MV-4-11 (cell line): Measurements from ENCODE around the gene MMRN2.
"Not testable (repeated sequence)": the region's sequence is repeated elsewhere in the genome, so short reads cannot be mapped to it uniquely, and the experiment has no call there.

Experiments used
- DNase-seq: peaks from one replicate; lab custom pipeline; 2025; lab: John Stamatoyannopoulos, UW

Gene MMRN2

DNA sequence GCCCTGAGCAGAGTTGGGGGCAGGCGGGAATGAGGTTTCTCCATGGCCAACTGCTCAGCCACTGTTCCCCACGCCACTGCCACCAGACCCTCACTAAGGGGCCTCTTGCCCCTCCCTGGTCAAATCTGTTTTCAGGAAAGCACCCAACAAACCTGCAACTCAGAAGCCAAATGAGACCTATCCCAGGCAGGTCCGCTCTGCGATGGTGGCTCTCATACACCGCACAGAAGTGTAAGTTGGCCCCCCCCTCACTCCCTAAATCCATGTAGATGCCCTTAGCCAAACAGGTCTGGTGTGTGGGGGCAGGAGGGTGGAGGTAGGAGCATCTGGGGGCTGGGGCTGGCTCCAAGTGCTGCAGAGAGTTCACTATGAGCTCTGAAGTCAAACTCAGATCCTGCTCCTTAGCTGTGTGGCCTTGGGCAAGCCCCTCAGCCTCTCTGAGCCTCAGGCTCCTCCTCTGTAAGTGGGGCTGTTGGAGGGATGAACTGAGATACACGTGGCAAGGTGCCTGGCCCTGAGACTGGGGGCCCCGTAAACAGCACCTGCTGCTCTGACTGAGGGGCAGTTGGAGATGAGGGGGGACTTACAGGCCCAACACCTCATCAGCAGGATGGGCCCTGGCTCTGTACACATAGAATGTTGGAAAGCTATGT lies 1.1 kb downstream of the MMRN2 start:
- no peak for DNase-seq

DNA sequence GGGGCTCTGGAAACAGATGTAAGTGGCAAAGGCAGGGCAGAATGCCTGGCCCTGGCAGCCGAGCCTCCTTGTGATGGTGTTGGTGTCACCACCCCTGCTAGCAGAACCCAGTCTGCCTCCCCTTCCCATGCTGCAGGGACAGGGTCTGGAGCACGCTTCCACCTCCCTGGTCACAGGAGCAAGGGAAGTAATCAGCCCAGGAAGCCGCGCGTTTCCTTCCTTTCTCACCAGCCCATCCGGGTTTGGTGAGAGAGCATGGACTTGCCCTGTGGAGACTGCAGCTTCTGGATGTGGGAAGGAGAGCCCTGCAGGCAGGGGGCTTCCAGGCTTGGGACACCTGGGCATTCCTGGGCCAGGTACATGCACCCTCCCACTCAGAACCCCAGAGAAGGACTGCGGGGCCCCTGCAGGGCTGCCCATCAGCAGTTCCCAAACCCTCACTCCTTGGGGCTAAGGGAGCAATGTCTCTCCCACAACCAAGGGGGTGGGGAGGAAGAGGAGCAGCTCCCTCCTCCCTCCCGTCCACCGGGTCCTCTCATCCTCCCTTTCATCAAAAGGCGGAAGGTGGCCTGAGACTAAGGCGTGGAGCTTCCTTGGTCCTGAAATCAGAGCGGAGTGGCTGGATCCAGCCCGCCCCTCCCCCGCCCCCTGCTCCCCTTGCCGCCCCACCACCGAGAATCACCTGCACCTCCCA lies 1.8 kb downstream of the MMRN2 start:
- DNase-seq: no peak

DNA sequence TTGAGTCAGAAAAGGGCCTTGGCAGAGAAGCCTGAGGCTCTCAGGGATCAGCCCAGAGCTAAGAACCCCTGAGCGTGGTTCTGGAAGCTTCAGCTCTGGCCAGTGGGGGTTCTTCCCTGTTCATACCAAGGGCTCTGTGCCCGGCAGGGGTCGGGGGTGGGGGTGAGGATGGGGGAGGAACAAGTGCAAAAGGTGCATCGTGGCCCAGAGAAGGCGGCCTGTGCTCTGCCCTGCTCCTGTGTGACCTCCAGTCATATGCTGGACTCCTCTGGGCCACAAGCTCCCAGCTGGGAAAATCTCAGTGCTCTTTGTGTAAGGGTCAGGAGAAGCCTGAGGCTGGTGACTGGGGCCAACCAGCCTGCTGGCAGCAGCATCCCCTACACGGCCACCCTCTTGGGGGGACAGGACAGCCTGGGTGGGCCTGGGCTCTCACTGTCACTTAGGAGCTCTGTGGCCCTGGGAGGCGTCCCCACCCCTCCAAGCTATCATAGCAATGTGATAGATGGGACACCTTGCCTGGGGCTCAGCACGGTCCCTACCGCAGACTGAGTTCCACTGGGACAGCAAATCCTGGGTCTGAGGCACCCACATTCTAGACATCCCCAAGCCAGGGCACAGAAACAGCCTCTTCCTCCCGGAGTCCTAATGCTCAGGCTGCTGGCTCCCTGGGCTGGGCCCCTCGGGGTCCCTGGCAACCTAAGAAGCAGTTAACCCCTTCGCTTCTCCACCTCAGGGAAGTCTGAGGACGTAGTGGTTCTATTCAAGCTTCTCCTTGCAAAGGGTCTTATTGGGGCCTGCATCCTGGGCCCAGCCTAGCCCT lies 2.5 kb downstream of the MMRN2 start:
- DNase-seq: no peak

- DNase-seq: no peak
Measured at GRCh38 chr10:86953747-86954680, 3.4 kb downstream of the MMRN2 start.

DNA sequence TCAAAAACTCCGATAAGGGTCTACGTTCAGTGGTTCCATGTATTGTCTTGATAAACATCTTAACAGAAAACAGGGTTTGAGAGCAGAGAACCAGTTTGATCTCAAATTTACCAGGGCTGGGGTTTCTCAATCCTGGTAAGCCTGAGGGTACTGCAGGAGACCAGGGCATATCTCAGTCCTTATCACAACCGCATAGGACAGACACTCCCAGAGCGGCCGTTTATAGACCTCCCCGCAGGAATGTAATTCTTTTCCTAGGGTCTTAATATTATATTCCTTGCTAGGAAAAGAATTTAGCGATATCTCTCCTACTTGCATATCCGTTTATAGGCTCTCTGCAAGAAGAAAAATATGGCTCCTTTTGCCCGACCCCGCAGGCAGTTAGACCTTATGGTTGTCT lies 4.7 kb downstream of the MMRN2 start:
- not testable (repeated sequence) for DNase-seq

- DNase-seq: no peak
Measured at GRCh38 chr10:86952106-86952505, 5.3 kb downstream of the MMRN2 start.

GRCh38 chr10:86951184-86951761 lies 6.1 kb downstream of the MMRN2 start:
- no peak for DNase-seq

DNA sequence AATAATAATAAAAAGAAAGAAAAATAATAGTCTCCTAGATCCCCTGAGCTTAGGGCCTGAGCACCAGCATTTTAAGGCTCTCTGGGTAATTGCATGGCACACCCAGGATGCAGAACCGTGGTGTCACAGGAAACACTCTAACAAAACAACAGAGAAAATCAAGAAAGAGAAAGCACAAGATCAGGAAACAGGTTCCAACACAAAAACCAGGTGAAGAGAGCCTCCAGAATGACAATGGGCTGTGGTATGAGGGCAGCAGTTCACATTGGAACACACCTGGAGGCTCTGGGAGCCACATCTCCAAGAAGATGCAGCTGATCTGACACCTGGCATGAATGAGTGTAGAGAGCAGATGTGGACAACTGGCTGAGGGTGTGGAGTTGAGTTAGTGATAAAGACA lies 7.1 kb downstream of the MMRN2 start:
- DNase-seq: no peak

DNA sequence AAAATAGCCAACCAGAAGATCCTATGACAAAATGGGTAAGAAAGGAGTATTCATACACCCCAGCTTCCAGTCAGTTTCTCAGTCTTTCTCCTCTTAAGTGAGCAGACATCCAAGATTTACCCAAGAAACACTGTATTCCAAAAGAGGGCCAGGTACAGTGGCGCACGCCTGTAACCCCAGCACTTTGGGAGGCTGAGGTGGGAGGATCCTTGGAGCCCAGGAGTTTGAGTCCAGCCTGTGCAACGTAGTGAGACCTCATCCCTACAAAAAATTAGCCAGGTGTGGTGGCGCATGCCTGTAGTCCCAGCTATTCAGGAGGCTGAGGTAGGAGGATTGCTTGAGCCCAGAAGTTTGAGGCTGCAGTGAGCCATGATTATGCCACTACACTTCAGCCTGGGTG lies 9.6 kb downstream of the MMRN2 start:
- not testable (repeated sequence) for DNase-seq

GRCh38 chr10:86946213-86947155 lies 10.9 kb downstream of the MMRN2 start:
- DNase-seq: no peak

DNA sequence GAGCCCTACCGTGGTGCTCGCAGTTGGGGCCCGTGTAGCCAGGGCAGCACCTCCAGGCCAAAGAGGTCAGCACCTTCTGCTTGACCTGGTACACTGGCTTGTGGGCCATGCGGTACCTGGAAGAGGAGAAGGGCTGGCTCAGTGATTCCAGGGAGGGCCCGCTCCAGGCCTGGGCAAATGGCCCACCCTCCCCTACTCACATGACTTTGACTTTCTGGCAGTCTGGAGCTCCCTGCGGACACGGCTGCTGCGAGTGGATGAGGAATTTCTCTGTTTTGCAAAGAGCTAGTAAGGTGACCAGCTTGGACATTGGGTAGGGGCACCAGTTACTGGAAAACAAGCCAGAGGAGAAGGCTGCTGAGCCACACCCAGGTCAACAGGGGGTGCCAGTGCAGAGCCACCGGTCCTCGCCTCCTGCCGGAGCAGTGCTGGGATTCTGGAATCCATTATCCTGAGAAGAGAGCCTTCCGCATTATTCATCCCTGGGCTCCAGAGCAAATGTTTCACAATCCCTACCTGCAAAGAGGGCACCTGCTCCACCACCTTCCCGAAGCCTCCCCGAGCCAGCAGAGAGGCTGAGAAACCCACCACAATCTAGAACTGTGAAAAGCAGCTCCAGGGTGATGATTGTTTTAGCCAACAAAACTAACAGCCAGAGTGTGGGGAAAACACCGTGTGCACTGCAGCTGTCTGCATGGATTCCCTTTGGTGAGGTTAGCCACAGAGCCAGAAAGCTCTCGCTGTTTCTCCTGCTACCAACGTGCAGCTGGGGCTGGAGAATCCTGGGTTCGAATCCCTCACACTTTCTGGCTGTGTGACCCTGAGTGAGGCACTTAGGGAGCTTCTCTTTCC lies 11.8 kb downstream of the MMRN2 start:
- DNase-seq: no peak

DNA sequence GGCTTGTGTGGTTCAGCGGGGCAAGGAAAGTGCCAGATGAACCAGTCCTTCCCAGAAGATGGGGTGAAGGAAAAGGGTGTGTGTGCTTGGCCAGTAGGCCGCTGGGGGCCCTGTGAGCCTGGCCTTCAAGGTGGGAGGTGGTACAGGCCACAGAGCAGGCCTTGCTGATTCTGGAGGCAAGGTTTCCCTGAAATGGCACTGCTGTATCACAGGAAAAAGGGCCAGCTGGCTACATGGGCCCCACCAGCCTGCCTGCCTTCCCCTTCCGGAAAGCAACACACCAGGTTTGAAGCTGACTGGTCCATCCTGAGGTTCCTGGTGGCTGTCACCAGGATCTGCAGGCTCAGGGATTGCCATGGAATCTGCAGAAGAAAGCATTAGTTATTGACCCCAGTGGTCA lies 12.5 kb downstream of the MMRN2 start:
- DNase-seq: no peak

- no peak for DNase-seq
Measured at GRCh38 chr10:86944471-86944870, 12.9 kb downstream of the MMRN2 start.

DNA sequence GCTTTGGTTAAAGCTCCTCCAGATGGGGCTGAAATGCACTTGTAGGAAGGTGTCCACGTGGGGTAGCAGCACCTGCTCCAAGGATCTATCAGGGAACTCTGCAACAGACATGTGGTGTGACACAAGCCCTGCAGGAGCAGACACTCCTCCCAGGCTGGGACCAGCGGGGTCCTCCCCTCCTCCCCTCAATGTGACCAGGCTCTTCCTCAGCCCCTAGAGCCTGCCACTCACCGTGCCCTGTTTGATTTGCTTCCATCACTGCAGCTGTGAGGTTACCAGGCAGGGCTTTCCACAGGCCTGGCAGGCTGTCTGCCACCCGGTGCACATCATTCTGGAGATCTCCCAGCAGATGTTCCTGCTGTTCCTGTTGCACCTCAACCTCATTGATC lies 13.4 kb downstream of the MMRN2 start:
- DNase-seq: no peak

GRCh38 chr10:86943316-86944030 lies 13.9 kb downstream of the MMRN2 start:
- DNase-seq: no peak

DNA sequence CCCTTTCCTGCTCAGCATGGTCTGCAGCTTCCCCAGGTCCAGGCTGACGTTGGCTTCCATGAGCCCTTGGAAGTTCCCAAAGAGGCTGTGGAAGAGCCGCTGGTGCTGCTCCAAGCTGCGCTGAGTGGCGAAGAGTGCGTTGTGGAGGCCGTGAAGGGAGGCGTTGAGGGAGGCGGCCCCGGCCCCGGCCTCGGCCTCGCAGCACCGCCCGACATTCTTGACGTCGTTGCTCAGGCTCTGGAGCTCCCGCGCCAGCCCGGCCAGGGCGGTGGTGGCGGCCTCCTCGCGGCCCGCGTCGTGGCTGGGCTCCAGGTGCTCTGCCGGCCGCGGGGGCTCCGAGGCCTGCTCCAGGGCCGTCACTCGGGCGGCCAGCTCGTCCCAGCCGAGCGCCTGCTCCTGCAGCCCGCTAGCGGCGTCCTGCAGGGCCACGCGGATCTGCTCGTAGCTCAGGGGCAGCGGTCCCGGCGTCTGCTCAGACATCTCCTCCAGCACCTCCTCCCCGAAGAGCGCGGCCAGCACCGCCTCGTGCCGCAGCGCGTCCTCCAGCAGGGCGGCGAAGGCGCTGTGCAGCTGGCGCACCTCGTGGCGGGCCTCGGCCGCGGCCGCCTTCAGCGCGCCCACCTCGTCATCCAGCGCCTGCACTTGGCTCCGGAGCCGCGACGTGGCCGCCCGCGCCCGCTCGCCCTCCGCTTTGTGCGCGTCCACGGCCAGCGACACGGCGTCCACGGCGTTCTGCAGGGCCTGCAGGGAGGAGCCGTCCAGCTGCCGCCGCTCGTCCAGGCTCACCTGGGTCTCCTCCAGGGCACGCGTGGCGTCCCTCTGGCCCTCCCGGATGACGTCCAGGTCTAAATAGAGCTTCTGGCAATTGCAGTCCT lies 14.7 kb downstream of the MMRN2 start:
- no peak for DNase-seq

DNA sequence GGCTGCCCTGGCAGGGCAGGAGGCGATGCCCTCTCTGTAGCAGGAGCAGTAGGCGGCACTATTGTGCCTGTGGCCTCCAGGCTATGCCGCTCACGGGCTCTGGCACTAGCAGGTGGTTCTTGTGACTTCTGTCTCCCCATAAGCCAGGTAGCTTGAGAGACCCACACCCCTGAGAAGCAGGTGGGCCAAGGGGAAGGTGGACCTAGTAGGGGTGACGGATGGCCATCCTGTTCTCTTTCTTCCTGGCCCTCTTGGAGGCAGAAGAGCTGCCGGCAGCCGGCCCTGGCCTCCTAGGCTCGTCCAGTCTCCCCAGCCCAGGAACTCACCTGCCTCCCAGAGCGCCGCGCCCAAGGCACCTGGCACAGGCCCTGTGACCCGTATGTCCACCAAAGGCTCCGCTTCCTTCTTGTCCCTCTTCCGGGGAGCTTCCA lies 15.4 kb downstream of the MMRN2 start:
- no peak for DNase-seq

DNA sequence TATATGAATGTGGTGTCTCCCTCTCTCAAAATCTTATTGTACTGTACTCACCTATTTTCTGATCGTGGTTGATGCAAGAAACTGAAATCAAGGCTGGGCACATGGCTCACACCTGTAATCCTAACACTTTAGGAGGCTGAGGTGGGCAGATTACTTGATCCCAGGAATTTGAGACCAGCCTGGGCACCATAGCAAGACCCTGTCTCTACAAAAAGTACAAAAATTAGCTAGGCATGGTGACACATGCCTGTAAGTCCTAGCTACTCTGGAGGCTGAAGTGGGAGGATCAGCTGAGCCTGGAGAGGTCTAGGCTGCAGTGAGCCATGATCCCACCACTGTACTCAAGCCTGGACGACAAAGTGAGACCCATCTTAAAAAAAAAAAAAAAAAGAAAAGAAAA lies 16.0 kb downstream of the MMRN2 start:
- DNase-seq: no peak
